DMS 273 (cell line): ENCODE results near the gene EXOSC7.
"Not testable (repeated sequence)": the region's sequence is repeated elsewhere in the genome, so short reads cannot be mapped to it uniquely, and the experiment has no call there.

Source experiments
- DNase-seq: peaks from one replicate; lab custom pipeline; 2025; ENCODE audit not compliant: unreplicated experiment; lab: John Stamatoyannopoulos, UW

The EXOSC7 gene

GRCh38 chr3:44976002-44976815 lies at the start of gene EXOSC7, which contains the start of gene ZDHHC3:
Gene EXOSC7 (plus strand): TSS chr3:44976244. CDS start chr3:44976278, 34 bp downstream.
Gene ZDHHC3 (minus strand): TSS chr3:44976174. CDS start chr3:44959436, 16,738 bp downstream.
- peak; percentile 90 for DNase-seq

- DNase-seq: no peak
Measured at GRCh38 chr3:44926921-44927320, 49.1 kb upstream of the EXOSC7 start.

- no peak for DNase-seq
Measured at GRCh38 chr3:44927371-44927770, 48.7 kb upstream of the EXOSC7 start.

GRCh38 chr3:44929782-44930181 lies 46.3 kb upstream of the EXOSC7 start:
- no peak for DNase-seq

- DNase-seq: no peak
Measured at GRCh38 chr3:44930911-44931310, 45.1 kb upstream of the EXOSC7 start.

GRCh38 chr3:44931791-44932190 lies 44.3 kb upstream of the EXOSC7 start:
- DNase-seq: no peak

GRCh38 chr3:44932271-44932670 lies 43.8 kb upstream of the EXOSC7 start:
- DNase-seq: no peak

GRCh38 chr3:44932986-44933944 lies 42.8 kb upstream of the EXOSC7 start:
- no peak for DNase-seq

- no peak for DNase-seq
Measured at GRCh38 chr3:44939581-44940036, 36.4 kb upstream of the EXOSC7 start.

- DNase-seq: no peak
Measured at GRCh38 chr3:44942202-44942921, 33.7 kb upstream of the EXOSC7 start.

- DNase-seq: no peak
Measured at GRCh38 chr3:44948239-44948638, 27.8 kb upstream of the EXOSC7 start.

- DNase-seq: not testable (repeated sequence)
Measured at GRCh38 chr3:44949770-44950169, 26.3 kb upstream of the EXOSC7 start.

- DNase-seq: no peak
Measured at GRCh38 chr3:44950275-44950734, 25.7 kb upstream of the EXOSC7 start.

- DNase-seq: no peak
Measured at GRCh38 chr3:44952689-44953088, 23.4 kb upstream of the EXOSC7 start.

- DNase-seq: no peak
Measured at GRCh38 chr3:44954304-44954703, 21.7 kb upstream of the EXOSC7 start.

GRCh38 chr3:44954962-44955361 lies 21.1 kb upstream of the EXOSC7 start:
- no peak for DNase-seq

- DNase-seq: no peak
Measured at GRCh38 chr3:44955917-44956316, 20.1 kb upstream of the EXOSC7 start.

GRCh38 chr3:44957986-44958385 lies 18.1 kb upstream of the EXOSC7 start:
- DNase-seq: no peak

- no peak for DNase-seq
Measured at GRCh38 chr3:44958386-44958785, 17.7 kb upstream of the EXOSC7 start.

- DNase-seq: no peak
Measured at GRCh38 chr3:44960387-44961026, 15.5 kb upstream of the EXOSC7 start.
